Liver (tissue), 3 donors: ENCODE results near the gene IFT74.

Source experiments
- EGR1 ChIP-seq, 2 donors: IDR thresholded peaks; 2 replicates each; pipeline ENCODE4 v1.6.1; 2016 to 2018; ENCODE audit warnings: antibody characterized with exemption in 2 of 2, low read depth in 2 of 2
- GABPA ChIP-seq, 2 donors: IDR thresholded peaks in 1 of 2; conservative IDR thresholded peaks in 1 of 2; 2 replicates each; pipeline ENCODE4 v1.6.1; 2016; ENCODE audit warnings: antibody characterized with exemption in 2 of 2, mild to moderate bottlenecking in 1 of 2, moderate library complexity in 1 of 2
- HNF4A ChIP-seq, 2 donors: conservative IDR thresholded peaks; 2 replicates each; pipeline ENCODE4 v1.6.1; 2016; ENCODE audit warnings: antibody characterized with exemption in 2 of 2, mild to moderate bottlenecking in 2 of 2
- JUND ChIP-seq, 2 donors: IDR thresholded peaks; 2 replicates each; pipeline ENCODE4 v1.6.1; 2016; ENCODE audit warnings: antibody characterized with exemption in 2 of 2
- RAD21 ChIP-seq, 2 donors: IDR thresholded peaks; 2 replicates each; pipeline ENCODE4 v1.6.1; 2016; ENCODE audit warnings: antibody characterized with exemption in 2 of 2, mild to moderate bottlenecking in 2 of 2
- SP1 ChIP-seq: IDR thresholded peaks from 2 replicates; pipeline ENCODE4 v1.6.1; 2018; ENCODE audit warnings: antibody characterized with exemption, mild to moderate bottlenecking
- TAF1 ChIP-seq: conservative IDR thresholded peaks from 2 replicates; pipeline ENCODE4 v1.6.1; 2016; ENCODE audit warnings: antibody characterized with exemption, mild to moderate bottlenecking
- YY1 ChIP-seq: IDR thresholded peaks from 2 replicates; pipeline ENCODE4 v1.6.1; 2016; ENCODE audit warnings: antibody characterized with exemption, mild to moderate bottlenecking
- TF ChIP-seq, protein P1 (sequence below): fragments of 150-350 bp; IDR thresholded peaks from 2 replicates; pipeline ENCODE4 v1.5.1; 2017; ENCODE audit warnings: improper control_type of control experiment, low read depth, low read length; ENCODE audit not compliant: missing input control
- TF ChIP-seq, protein P2 (sequence below): IDR thresholded peaks from 2 replicates; pipeline ENCODE4 v1.6.1; 2016; ENCODE audit warnings: antibody characterized with exemption, mild to moderate bottlenecking
- TF ChIP-seq, protein P3 (sequence below): IDR thresholded peaks from 2 replicates; pipeline ENCODE4 v1.6.1; 2016; ENCODE audit warnings: antibody characterized with exemption
- donor health status: healthy.
- donor health status: healthy.

DNA sequence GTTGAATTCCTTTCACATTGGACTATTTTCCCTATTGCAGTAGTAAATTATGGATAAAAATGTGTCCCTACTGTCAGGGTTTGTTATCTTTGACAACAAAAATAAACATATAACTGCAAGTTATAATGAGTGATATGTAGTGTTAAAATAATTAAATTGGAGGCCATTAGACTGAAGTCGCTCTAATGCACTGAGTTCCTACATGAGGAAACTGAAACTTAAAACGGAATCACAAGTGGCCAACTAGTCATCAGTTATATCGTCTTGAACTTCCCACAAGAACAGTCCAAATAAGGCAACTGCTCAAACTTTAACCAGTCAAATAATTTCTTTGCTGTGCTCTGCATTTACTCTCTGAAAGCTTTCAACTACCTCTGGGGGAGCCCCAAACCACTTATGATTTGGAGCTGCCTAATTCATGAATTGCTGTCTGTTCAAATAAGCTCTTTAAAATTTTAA lies 2.1 kb upstream of the IFT74 start:
- TF ChIP-seq, protein P1, sequence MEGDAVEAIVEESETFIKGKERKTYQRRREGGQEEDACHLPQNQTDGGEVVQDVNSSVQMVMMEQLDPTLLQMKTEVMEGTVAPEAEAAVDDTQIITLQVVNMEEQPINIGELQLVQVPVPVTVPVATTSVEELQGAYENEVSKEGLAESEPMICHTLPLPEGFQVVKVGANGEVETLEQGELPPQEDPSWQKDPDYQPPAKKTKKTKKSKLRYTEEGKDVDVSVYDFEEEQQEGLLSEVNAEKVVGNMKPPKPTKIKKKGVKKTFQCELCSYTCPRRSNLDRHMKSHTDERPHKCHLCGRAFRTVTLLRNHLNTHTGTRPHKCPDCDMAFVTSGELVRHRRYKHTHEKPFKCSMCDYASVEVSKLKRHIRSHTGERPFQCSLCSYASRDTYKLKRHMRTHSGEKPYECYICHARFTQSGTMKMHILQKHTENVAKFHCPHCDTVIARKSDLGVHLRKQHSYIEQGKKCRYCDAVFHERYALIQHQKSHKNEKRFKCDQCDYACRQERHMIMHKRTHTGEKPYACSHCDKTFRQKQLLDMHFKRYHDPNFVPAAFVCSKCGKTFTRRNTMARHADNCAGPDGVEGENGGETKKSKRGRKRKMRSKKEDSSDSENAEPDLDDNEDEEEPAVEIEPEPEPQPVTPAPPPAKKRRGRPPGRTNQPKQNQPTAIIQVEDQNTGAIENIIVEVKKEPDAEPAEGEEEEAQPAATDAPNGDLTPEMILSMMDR: no peak
- TF ChIP-seq HNF4A (conservative IDR thresholded peaks at IDR 0.05) (no peak), SP1 (no peak), JUND (IDR thresholded peaks at IDR 0.05) (no peak), TAF1 (no peak), GABPA (IDR thresholded peaks at IDR 0.05 in 1 of 2, conservative IDR thresholded peaks at IDR 0.05 in 1 of 2) (no peak), YY1 (no peak), EGR1 (IDR thresholded peaks at IDR 0.05; ENCODE audit: low read depth in 2 of 2) (no peak), RAD21 (IDR thresholded peaks at IDR 0.05) (no peak)
- TF ChIP-seq, protein P2, sequence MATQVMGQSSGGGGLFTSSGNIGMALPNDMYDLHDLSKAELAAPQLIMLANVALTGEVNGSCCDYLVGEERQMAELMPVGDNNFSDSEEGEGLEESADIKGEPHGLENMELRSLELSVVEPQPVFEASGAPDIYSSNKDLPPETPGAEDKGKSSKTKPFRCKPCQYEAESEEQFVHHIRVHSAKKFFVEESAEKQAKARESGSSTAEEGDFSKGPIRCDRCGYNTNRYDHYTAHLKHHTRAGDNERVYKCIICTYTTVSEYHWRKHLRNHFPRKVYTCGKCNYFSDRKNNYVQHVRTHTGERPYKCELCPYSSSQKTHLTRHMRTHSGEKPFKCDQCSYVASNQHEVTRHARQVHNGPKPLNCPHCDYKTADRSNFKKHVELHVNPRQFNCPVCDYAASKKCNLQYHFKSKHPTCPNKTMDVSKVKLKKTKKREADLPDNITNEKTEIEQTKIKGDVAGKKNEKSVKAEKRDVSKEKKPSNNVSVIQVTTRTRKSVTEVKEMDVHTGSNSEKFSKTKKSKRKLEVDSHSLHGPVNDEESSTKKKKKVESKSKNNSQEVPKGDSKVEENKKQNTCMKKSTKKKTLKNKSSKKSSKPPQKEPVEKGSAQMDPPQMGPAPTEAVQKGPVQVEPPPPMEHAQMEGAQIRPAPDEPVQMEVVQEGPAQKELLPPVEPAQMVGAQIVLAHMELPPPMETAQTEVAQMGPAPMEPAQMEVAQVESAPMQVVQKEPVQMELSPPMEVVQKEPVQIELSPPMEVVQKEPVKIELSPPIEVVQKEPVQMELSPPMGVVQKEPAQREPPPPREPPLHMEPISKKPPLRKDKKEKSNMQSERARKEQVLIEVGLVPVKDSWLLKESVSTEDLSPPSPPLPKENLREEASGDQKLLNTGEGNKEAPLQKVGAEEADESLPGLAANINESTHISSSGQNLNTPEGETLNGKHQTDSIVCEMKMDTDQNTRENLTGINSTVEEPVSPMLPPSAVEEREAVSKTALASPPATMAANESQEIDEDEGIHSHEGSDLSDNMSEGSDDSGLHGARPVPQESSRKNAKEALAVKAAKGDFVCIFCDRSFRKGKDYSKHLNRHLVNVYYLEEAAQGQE: no peak
- TF ChIP-seq, protein P3, sequence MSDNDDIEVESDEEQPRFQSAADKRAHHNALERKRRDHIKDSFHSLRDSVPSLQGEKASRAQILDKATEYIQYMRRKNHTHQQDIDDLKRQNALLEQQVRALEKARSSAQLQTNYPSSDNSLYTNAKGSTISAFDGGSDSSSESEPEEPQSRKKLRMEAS: no peak
